GM18507 (cell line): ENCODE measurements around the gene ASTL.

ENCODE experiments used
- DNase-seq: peaks from one replicate; pipeline ENCODE4 v3.0.0; 2011; ENCODE audit warnings: low read depth; ENCODE audit not compliant: insufficient read length; ENCODE audit errors: extremely low spot score
- FAIRE-seq: peaks from 2 replicates; lab custom pipeline; 2011; peaks lifted over from hg19 to GRCh38; lab: Jason Lieb, UNC

Gene ASTL

GRCh38 chr2:96116424-96116878 is 21.9 kb downstream of the ASTL start, which contains the start of gene ADRA2B:
TSS of gene ADRA2B (minus strand) at chr2:96116571. CDS start at chr2:96116149, 422 bp downstream.
- DNase-seq (peak; percentile 55), FAIRE-seq (peak; percentile 5)

GRCh38 chr2:96115631-96116423 is 22.5 kb downstream of the ASTL start:
- DNase-seq (no peak), FAIRE-seq (no peak)

- DNase-seq: no peak
- no peak for FAIRE-seq
Observed at GRCh38 chr2:96114903-96115581, 23.3 kb downstream of the ASTL start.

- FAIRE-seq (no peak), DNase-seq (no peak)
Observed at GRCh38 chr2:96114546-96114902, 23.8 kb downstream of the ASTL start.

GRCh38 chr2:96113951-96114350 is 24.4 kb downstream of the ASTL start:
- DNase-seq (no peak), FAIRE-seq (no peak)

- no peak for DNase-seq
- FAIRE-seq: no peak
Observed at GRCh38 chr2:96113367-96113677, 25.0 kb downstream of the ASTL start.

- DNase-seq: no peak
- no peak for FAIRE-seq
Observed at GRCh38 chr2:96112501-96113366, 25.6 kb downstream of the ASTL start.

- no peak for DNase-seq
- peak; percentile 47 for FAIRE-seq
Observed at GRCh38 chr2:96111823-96112500, 26.3 kb downstream of the ASTL start.

- no peak for FAIRE-seq
- no peak for DNase-seq
Observed at GRCh38 chr2:96111257-96111640, 27.1 kb downstream of the ASTL start.

GRCh38 chr2:96110621-96111256 is 27.6 kb downstream of the ASTL start:
- no peak for FAIRE-seq

GRCh38 chr2:96109931-96110511 is 28.3 kb downstream of the ASTL start:
- FAIRE-seq: no peak
- no peak for DNase-seq

More at GRCh38 chr2:96110621-96111256, 27.6 kb downstream of the ASTL start:
- DNase-seq: no peak

- DNase-seq: no peak
- no peak for FAIRE-seq
Observed at GRCh38 chr2:96109361-96109680, 29.0 kb downstream of the ASTL start.

- FAIRE-seq: no peak
- DNase-seq: no peak
Observed at GRCh38 chr2:96108541-96109360, 29.6 kb downstream of the ASTL start.

- FAIRE-seq (no peak), DNase-seq (no peak)
Observed at GRCh38 chr2:96108151-96108540, 30.2 kb downstream of the ASTL start.

- DNase-seq (no peak), FAIRE-seq (no peak)
Observed at GRCh38 chr2:96107708-96108065, 30.6 kb downstream of the ASTL start.

- FAIRE-seq (no peak), DNase-seq (no peak)
Observed at GRCh38 chr2:96106991-96107707, 31.2 kb downstream of the ASTL start.

- FAIRE-seq: no peak
Observed at GRCh38 chr2:96105994-96106715, 32.1 kb downstream of the ASTL start.

More at GRCh38 chr2:96105994-96106715, 32.1 kb downstream of the ASTL start:
- DNase-seq: no peak
